Endothelial cell of hepatic sinusoid (primary cell): ENCODE data around the gene EIF4A3.

Experiments
- in situ Hi-C: cut with HindIII; loops from 2 replicates; pipeline ENCODE4 v1.10.0; 2017; ENCODE audit warnings: low sequenced_read_pairs

EIF4A3 gene

DNA sequence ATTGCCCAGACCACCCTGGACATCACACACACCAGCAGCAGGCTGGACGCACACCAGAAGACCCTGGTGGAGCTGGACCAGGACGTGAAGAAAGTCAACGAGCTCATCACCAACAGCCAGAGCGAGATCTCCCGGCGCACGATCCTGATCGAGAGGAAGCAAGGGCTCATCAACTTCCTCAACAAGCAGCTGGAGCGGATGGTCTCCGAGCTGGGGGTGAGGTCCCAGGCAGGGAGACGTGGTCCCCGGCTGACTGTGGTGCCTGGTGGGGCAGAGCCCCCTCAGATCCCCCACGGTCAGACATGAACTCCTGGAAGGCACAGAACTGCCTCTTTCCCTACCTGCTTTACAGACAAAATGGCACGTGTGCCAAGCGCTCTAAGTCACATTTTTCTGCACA lies 62.2 kb downstream of the EIF4A3 start:
- in situ Hi-C loops, result no loop called here
